SIG-M5 treated with dmso at 0.1 percent for 504 hours (cell line): ENCODE measurements around the gene MICALL1.
"Not testable (repeated sequence)": the region's sequence is repeated elsewhere in the genome, so short reads cannot be mapped to it uniquely, and the experiment has no call there.

ENCODE experiments used
- DNase-seq: peaks from one replicate; lab custom pipeline; 2025; ENCODE audit not compliant: unreplicated experiment; lab: John Stamatoyannopoulos, UW

MICALL1 gene

DNA sequence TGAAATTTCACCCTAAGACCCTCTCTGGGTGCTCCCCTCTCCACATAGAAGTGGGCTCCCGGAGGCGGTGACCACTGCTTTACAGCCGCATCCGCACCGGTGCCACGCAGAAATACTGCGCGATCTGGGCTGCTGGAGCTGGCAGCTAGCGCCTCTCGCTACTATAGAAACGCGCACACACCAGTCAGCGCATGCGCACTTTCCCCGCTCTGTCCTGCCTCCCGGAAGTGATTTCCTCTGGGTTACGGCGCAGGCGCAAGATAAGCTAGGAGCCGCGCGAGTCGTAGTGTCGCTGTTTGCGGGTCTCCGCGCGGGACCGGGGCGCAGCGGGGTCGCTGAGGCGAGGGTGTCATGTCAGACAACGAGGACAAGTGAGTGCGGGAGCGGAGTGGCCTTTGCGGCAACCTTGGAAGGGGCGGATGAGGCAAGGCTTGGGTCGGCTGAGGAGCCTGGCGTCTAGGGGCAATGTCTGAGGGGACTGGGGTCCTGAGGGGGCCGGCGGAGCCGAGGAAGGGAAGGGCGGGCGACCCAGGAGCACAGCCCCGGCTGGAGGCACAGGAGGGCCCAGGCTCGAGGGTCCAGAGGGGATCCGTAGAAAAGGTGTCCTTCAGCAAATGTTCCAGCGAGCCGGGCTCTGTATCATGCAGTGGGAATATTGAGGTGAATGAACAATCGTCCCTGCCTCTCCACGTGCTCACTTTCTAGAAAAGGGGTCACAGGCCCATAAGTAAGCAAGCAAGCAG is 47.5 kb downstream of the MICALL1 start, which contains the start of the genes C22orf23 and POLR2F:
Gene C22orf23, minus strand, starts transcription at position 165 of the 743 bp plus-strand sequence. CDS start 452 bp downstream, outside the sequence.
Gene POLR2F, plus strand, starts transcription at position 263 of the 743 bp plus-strand sequence. Its CDS starts 89 bp downstream, at position 352.
- DNase-seq = peak; percentile 90

DNA sequence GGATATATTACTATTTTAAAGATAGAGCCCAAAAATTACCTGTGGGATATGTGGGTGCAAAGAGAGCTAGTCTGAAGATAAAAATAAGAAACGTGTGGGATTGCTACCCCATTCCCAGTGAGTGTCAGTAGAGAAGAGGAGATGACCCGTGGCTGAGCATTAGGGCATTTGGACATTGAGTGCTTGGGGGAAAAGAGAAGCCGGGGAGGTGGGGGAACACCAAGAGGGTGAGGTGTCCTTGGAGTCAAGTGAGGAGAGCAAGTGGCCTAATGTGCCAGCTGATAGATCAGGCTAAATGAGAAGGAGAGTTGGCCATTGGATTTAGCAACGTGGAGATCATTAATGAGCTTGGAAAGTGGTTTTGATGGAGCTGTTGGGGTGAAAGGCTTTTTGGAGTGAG is 48.6 kb downstream of the MICALL1 start:
- no peak for DNase-seq

DNA sequence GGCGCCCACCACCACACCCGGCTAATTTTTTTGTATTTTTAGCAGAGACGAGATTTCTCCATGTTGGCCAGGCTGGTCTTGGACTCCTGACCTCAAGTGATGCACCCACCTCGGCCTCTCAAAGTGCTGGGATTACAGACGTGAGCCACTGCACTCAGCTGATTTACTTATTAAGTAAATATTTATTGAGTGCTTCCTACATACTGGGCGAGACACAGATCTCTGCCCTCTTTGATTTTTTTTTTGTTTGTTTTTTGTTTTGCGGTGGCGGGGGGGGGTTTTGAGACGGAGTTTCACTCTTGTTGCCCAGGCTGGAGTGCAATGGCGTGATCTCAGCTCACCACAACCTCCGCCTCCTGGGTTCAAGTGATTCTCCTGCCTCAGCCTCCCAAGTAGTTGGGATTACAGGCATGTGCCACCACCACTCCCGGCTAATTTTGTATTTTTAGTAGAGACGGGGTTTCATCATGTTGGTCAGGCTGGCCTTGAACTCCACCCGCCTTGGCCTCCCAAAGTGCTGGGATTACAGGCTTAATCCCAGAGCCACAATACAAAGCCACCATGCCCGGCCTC is 49.8 kb downstream of the MICALL1 start:
- not testable (repeated sequence) for DNase-seq

DNA sequence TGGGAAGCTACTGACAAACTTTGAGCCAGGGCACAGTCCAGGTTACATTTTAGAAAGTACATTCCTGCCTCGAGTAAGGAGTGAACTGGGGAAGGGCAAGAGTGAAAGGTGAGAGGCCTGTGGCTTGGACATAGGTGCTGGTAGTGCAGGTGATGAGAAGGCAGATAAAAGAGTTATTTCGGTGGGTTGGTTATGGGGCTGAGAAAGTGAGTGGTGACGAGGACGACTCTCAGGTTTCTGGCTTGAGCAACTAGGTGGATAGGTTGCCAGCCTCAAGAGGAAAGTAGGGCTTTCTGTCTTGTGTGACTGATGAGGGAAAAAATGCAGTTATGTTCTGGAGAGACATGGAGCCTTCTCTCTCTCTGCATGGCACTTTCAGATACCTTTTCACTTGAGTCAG is 51.1 kb downstream of the MICALL1 start:
- no peak for DNase-seq

DNA sequence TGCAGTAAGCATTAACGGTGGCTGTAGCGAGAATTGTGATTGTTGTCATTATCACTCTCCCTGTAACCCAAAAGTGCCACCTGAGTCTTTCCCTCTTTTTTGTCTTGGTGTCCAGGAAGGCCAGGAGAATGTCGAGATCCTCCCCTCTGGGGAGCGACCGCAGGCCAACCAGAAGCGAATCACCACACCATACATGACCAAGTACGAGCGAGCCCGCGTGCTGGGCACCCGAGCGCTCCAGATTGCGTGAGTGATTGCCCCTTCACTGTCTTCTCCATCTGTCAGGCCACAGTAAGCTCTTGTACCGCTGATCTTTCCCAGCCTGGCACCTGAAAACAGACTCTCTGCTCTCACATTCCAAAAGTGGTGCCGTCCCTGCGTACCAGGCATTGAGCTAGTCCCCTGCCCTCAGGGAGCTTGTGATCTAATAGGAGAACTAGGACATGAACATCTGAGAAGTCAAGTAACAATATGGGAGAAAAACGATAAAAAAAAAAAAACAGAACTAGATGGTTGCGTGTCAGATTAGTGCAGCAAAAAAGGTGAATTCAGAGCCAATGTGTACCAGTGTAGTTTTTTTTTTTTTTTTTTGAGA is 53.2 kb downstream of the MICALL1 start:
- DNase-seq = no peak

DNA sequence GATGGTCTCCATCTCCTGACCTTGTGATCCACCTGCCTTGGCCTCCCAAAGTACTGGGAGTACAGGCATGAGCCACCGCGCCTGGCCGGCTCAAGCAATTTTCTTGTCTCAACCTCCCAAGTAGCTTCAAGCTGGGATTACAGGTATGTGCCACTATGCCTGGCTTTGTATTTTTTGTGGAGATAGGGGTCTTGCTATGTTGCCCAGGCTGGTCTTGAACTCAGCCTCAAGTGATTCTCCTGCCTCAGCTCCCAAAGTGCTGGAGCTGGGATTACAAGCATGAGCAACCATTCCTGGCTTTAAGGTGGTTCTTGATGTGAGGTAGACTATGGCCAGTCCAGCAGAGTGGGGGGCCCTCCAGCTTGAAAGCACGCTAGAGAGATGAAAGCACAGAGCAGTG is 55.0 kb downstream of the MICALL1 start:
- DNase-seq = no peak

DNA sequence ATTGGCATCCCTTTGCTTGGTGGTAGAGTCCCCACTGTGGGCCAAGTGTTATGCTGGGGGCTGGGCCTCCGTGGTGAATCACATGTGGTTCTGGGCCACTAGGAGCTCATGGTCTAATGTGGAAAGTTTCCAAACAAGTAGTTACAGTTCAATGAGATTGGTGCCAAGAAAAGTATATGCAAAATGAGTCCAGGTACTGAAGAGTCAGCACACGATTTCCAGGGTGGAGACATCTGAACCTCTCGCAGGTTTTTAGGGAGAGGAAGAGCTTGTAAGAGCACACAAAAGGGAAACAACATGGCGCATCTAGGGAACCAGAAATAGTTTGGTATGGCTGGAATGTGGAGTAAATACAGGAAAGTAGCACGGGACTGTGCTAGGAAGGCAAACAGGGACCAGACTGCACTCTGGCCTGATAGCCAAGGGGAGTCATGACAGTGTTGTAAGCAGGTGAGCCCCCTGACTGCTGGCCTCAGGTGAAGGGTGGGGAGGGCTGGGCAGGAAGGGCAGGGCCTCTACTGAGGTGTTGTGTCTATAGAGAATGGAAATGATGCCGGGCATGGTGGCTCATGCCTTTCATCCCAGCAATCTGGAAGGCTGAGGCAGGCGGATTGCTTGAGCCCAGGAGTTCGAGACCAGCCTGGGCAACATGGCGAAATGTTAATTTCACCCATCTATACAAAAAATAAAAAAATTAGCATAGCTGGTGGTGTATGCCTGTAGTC is 60.0 kb downstream of the MICALL1 start:
- no peak for DNase-seq

DNA sequence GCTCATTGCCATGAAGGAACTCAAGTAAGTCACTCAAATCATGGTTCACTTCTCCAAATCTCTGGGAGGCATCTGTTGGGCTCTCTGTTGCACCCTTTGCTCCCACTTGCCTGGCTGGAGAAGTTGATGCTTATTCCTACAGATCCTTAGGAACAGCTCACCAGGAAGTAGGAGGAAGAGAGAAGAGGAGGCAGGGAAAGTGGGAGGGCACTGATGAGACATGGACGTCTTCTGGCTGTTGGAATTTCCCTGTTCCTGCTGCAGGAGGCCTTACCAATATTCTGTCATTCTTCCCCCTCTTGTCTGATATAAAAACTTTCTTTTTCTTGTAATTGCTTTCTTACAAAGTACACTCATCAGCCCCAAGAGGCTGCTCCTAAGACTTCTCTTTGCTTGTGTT is 61.0 kb downstream of the MICALL1 start:
- no peak for DNase-seq

DNA sequence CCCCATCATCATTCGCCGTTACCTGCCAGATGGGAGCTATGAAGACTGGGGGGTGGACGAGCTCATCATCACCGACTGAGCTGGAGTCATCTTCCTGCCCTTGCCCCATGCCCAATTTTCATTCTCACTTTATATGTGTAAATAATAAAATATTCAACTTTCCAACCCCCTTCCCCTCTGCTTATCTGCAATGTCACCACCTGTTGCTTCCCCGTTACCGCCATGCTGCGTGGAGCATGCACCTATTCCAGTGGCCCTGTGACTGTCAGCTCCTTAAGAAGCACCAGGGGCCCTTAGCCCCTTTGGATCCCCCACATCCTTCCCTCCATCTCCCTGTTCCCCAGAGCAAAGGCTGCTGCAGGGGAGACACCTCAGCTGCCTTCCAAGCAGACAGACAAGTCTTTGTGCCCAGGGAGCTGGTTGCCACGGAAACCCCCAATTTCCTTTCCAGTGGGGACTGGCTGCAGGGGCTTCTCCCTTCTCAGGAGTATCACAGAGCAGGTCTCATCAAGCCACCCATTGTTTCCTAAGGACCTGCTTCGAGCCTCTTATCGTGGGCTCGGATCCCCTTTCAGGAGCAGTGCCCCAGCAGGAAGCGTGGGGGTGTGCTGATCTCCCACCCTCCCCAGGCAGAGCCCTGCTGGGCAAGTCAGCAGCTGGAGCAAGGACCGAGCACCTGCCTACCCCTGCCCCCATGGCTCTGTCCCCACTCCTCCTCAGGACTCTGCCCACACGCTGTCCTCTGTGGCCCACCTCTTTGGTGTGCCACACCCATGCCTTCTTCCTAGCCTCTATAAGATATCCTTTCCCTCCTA is 61.7 kb downstream of the MICALL1 start:
- DNase-seq = no peak

DNA sequence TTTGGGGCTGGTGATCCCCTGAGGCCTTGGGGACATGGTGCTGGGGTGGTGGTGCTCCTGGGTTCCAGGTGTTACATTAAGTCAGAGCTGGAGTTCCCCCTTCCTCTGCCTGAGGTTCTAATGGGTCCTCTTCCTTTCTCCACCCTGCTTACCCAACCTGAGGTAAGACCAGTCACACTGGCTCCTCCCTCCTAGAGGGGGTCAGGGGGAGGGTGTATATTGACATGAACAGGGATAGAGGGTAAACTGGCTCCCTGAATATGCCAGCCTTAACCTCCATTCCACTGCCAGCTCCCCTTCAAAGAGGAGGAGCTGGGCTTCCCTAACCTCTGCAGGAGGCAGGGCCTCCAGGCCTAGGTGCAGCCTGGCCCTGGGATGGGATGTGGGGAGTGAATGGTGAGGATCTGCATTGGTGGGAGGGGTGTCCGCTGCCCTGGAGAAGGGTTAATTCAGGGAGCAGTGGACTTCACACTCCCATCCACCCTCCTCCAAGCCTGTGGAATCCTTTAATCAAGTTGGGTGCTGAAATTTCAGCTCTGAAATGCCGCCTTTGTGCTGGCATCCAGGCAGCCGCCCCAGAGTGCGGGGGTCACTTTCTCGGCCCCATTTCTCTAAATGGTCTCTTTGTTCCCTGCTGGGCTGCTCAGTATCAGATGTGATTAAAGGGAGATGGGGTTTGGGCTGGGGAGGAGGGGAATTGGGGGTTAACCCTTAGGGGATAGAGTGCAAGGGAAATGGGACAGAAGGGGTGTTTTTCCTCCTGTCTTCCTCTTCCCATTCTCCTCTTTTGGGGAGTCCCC is 62.6 kb downstream of the MICALL1 start:
- DNase-seq = no peak

DNA sequence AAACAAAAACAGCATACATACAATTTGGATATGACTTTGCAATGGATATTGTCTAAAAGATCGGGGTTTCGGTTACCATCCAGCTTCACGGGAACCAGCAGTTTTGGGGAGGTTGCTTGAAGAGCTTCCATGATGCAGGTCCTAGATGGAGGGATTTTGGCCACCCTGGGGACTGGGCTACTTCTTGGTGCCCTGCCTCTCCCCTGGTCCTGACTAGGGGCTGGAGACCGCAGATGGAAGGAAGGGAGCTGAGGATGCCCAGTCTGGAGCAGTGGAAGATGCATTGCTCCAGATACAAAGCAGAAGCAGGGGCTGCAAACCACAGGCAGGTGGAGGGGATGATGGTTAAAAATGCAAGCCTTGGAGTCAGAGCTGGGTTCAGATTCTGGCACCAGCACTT is 64.8 kb downstream of the MICALL1 start:
- DNase-seq = no peak

DNA sequence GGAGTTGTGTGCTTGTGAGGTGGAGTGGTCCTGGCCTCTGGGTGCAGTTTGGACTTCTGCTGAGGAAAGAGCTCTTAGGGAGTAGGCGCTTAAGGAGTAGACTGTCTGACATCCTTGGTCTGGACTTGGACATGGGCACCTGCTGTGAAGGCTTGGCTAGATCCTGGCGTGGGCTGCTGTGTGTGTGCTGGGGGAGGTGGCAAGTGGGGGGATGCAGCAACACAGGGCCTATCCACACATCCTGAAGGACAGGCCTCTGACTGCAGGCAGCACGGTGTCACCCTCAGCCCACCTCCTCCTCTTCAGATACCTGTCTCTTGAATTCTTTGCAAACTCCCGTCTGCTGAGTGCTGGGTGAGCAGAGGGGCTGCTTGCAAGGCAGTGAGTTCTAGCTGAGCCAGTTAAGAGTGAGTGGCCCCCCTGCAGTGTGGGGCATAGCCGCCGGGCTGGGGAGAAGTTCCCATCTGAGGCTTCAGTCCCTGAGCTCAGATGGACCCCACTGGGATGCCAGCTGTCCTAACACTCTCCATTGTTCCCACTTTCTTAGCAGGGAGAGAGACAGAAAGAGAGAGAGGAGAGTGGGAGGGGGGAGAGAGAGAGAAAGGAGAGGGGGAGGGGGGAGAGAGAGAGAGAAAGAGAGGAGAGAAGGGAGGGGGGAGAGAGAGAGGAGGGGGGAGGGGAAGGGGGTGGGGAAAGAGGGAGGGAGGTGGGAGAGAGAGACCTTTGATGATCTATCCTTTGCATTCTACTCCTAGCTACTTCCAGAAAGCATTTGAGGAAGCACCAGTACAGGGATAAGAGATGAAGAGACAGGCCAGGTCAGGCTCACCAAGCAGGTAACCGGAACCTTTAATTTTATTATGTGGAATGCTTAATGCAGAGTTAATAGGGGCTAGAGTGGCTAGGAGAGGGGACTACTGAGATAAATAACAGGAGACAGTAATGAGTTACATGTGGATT is 65.7 kb downstream of the MICALL1 start:
- no peak for DNase-seq

DNA sequence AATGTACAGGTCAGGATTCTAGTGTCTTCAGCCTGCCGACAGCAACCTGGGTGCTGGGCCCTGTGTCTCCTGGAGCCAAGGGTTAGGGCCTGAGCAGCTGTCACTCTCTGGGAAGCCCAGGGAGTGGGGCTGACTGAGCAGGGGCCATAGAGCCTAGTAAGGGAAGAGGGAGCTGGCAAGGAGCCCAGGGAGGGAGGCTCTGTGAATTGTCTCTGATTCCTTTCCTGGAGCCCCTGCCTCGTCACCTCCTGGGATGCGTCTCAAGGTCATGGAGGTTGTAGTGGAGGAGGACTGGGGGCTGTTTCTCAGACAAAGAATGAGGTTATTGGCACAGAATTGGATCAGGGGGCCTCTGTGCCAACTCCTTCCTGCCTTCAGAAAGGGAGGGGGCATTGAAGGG is 66.4 kb downstream of the MICALL1 start:
- no peak for DNase-seq

DNA sequence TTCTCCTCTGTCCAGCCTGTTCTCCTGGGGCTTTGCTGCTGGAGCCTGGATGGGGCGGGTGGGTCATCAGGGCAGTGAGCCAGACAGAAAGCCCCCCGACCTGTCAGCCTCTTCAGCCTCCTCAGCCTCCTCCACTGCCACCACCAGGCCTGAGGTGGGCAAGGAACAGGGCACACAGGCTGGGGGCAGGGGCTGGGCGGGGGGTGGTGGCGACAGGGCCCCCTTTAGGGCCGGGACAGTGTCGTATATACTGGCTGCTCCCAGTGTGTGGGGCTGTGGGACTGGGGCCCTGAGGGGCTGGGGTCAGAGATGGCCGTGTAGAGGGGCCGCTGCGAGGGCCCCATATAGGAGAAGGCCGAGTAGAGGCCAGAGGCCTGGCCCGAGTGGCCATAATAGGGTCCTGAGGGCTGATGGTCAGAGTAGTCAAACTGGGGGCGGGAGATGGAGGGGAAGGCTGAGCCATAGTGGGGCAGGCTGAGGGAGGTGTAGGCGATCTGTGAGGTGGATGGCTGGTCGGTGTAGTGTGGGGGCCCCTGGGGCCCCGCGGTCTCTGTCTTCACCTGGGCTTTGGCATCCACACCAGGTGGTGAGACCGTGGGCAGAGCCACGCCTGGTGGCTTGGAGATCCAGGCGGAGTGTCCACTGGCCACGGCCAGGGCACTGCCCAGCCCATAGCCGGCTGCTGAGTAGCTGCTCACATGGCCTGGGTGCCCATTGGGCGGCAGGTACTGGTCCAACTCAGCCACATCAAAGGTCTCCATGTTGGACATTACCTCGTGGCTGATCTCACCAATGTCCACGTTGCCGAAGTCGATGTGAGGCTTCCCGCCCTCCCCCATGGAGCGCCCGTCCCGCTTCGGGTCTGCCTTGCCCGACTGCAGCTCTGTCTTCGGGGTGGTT is 67.4 kb downstream of the MICALL1 start:
- no peak for DNase-seq

DNA sequence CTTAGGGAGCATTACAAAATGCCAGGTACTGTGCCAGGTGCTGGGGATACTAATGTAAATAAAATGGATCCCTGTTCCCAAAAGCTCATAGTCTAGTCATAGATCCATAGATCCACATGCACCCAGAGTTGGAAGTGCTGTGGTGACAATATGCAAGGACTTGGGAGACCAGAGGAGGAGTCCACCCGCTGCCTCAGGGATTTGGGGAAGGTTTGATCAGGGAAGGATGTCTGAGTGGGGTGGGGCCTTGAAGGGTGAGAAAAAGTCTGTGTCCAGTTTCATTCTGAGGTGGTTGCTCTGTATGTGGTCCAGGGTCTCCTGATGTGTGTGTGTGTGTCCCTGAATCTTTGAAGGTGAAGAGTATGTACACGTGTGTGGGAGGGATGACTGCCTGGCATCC is 69.1 kb downstream of the MICALL1 start:
- DNase-seq = no peak

DNA sequence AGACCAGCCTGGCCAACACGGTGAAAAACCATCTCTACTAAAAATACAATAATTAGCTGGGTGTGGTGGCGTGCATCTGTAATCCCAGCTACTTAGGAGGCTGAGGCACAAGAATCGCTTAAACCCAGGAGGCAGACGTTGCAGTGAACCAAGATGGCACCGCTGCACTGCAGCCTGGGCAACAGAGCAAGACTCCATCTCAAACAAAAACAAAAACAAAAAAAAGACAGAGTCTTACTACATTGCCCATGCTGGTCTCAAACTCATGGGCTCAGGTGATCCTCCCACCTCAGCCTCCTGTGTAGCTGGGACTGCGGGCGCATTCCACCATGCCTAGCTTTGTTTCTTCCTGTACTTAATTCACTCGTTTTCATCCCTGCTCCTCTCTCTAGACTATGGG is 69.9 kb downstream of the MICALL1 start:
- DNase-seq = not testable (repeated sequence)

DNA sequence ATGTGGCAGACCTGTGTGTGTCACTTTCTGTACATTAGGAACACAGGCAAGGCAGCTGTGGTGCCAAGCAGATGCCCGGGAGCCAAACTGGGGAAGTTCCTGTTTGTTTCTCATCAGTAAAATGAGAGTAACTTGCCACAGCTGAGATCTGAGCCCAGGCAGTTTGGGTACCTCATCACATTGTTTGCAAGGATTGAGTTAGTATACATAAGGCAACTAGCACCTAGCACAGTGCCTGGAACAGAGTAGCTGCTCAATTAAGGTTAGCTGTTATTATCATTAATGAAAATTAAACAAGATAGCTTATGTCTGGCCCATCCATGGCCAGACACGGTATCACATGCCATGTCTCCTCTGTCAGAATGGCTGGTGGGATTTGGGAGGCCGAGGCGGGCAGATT is 70.5 kb downstream of the MICALL1 start:
- no peak for DNase-seq

DNA sequence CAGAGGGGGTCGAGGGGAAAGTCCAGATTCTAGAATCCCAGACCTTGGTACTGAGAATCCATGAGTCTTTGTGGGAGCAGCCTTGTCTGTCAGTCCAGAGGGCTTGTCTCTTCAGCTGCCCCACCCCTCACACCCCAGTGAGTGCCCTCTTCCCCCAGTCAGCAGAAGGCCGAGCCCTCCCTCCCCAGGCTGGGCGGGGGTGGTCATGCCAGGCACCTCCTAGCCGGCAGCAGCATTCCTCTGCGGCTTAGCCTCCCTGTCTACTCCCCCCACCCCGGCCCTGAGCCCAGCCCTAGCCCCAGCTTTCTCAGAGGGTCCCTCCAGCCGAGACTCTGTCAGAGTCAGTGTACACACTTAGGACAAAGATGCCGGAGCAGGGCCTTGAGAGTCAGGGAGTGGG is 73.7 kb downstream of the MICALL1 start:
- DNase-seq = no peak
